Neural cell (in vitro differentiated cells): ENCODE data around the gene ZNF260. TPM values are rescaled to one million over a fixed set of nuclear protein-coding genes. Genes with fewer than 3 reads are reported as not detected.

ENCODE experiments used
- H2AFZ ChIP-seq: fragments of 200-600, 300-800 bp; sonication (generic), shearing (Covaris generic); 2 replicates; pipeline ENCODE4 v1.6.0; 2014; ENCODE audit warnings: low read depth, mild to moderate bottlenecking, antibody characterized with exemption, low read length, moderate library complexity
- H3F3A ChIP-seq: fragments of 200-600 bp; shearing (Covaris generic); 2 replicates; pipeline ENCODE4 v1.6.1; 2016; ENCODE audit warnings: mild to moderate bottlenecking, moderate library complexity, mixed read lengths, antibody characterized with exemption, low read length; ENCODE audit not compliant: insufficient read depth, poor library complexity, severe bottlenecking
- H3K27ac ChIP-seq: fragments of 200-600, 300-800 bp; sonication (generic), shearing (Covaris generic); 2 replicates; pipeline ENCODE4 v1.5.1; 2014; ENCODE audit warnings: mild to moderate bottlenecking, low read length, moderate library complexity
- H3K27me3 ChIP-seq: fragments of 300-800, 200-600 bp; sonication (generic), shearing (Covaris generic); 2 replicates; pipeline ENCODE4 v1.6.0; 2014; ENCODE audit warnings: mild to moderate bottlenecking, low read depth, low read length, moderate library complexity; ENCODE audit not compliant: insufficient read depth
- H3K36me3 ChIP-seq: fragments of 300-800, 200-600 bp; sonication (generic), shearing (Covaris generic); 2 replicates; pipeline ENCODE4 v1.5.1; 2014; ENCODE audit warnings: mild to moderate bottlenecking, antibody characterized with exemption, low read length, moderate library complexity; ENCODE audit not compliant: insufficient read depth
- H3K4me2 ChIP-seq: fragments of 300-800, 200-600 bp; sonication (generic), shearing (Covaris generic); 2 replicates; pipeline ENCODE4 v1.6.0; 2014; ENCODE audit warnings: mild to moderate bottlenecking, low read length
- H3K4me3 ChIP-seq: fragments of 300-800, 200-600 bp; sonication (generic), shearing (Covaris generic); 2 replicates; pipeline ENCODE4 v1.5.1; 2014; ENCODE audit warnings: mild to moderate bottlenecking, low read length, moderate library complexity
- H3K79me2 ChIP-seq: fragments of 200-600 bp; shearing (Covaris generic); replicated peaks from 2 replicates; pipeline ENCODE4 v1.6.0; 2014; ENCODE audit warnings: mild to moderate bottlenecking, low read length, moderate library complexity; ENCODE audit not compliant: insufficient read depth
- H3K9ac ChIP-seq: fragments of 300-800, 200-600 bp; sonication (generic), shearing (Covaris generic); 2 replicates; pipeline ENCODE4 v1.6.1; 2016; ENCODE audit warnings: mild to moderate bottlenecking, low read length, mixed read lengths
- H3K9me2 ChIP-seq: fragments of 200-600 bp; shearing (Covaris generic); 2 replicates; pipeline ENCODE4 v1.6.1; 2016; ENCODE audit warnings: mild to moderate bottlenecking, low read length, mixed read lengths; ENCODE audit not compliant: insufficient read depth
- H3K9me3 ChIP-seq: fragments of 200-600, 300-800 bp; sonication (generic), shearing (Covaris generic); 2 replicates; pipeline ENCODE4 v1.6.1; 2016; ENCODE audit warnings: mild to moderate bottlenecking, mixed run types, low read length, moderate library complexity, mixed read lengths
- H4K20me1 ChIP-seq: fragments of 200-600 bp; shearing (Covaris generic); 2 replicates; pipeline ENCODE4 v1.6.1; 2016; ENCODE audit warnings: mild to moderate bottlenecking, mixed run types; ENCODE audit not compliant: insufficient read depth
- EP300 ChIP-seq: fragments of 450-650 bp; conservative IDR thresholded peaks from 2 replicates; pipeline ENCODE4 v1.6.1; 2014; ENCODE audit warnings: antibody characterized with exemption, mild to moderate bottlenecking, moderate library complexity; ENCODE audit not compliant: poor library complexity, severe bottlenecking
- EZH2 ChIP-seq: fragments of 200-600, 300-800 bp; shearing (Covaris generic), sonication (generic); IDR thresholded peaks from 2 replicates; pipeline ENCODE4 v1.6.1; 2014; ENCODE audit warnings: antibody characterized with exemption, low read length, borderline replicate concordance, mild to moderate bottlenecking; ENCODE audit not compliant: insufficient read depth, poor library complexity, severe bottlenecking
- MXI1 ChIP-seq: fragments of 450-650 bp; conservative IDR thresholded peaks from 2 replicates; pipeline ENCODE4 v1.6.1; 2014; ENCODE audit warnings: antibody characterized with exemption, mild to moderate bottlenecking; ENCODE audit not compliant: poor library complexity, severe bottlenecking
- POLR2AphosphoS5 ChIP-seq: IDR thresholded peaks from 2 replicates; pipeline ENCODE4 v1.6.1; 2012
- RAD21 ChIP-seq: fragments of 450-650 bp; conservative IDR thresholded peaks from 2 replicates; pipeline ENCODE4 v1.6.1; 2014; ENCODE audit warnings: antibody characterized with exemption, mild to moderate bottlenecking, moderate library complexity
- SMC3 ChIP-seq: fragments of 450-650 bp; conservative IDR thresholded peaks from 2 replicates; pipeline ENCODE4 v1.6.1; 2014; ENCODE audit warnings: antibody characterized with exemption, mild to moderate bottlenecking, moderate library complexity; ENCODE audit not compliant: poor library complexity
- TAF1 ChIP-seq: IDR thresholded peaks from 2 replicates; pipeline ENCODE4 v1.6.1; 2012; ENCODE audit warnings: low read depth
- polyA plus RNA-seq: library from polyadenylated mRNA; depleted of rRNA; stranded (reverse); fragments of >200 nt; gene quantifications from 2 replicates; pipeline ENCODE4 v1.2.3, GENCODE V29; 2014
- TF ChIP-seq, protein P1 (sequence below): IDR thresholded peaks from 2 replicates; pipeline ENCODE4 v1.6.1; 2012; ENCODE audit warnings: borderline replicate concordance
- TF ChIP-seq, protein P2 (sequence below): fragments of 450-650 bp; IDR thresholded peaks from 2 replicates; pipeline ENCODE4 v1.5.1; 2014; ENCODE audit warnings: antibody characterized with exemption, mild to moderate bottlenecking, moderate library complexity; ENCODE audit not compliant: poor library complexity, severe bottlenecking

ZNF260 gene
- polyA plus RNA-seq, 1 donor from 2014 or later, result 23.2 TPM

DNA sequence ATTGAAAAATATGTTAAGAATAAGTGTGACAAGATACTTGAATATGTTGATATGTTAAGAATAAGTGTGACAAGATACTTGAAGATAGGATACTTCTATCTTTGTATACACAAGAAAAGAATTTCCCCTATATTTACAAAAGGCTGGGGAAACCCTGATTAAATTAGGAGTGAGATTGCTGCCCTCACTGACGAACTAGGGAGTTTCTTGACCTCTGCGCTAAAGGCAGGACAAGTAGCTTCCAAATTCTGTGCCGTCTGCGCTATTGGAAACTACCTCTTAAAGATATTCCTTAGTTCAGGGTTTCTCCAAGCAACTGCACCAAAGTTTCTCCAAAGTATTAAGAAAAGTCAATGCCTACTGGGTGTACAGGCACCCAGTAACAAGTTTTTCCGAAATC lies 730 bp downstream of the ZNF260 start:
- peak overlapping the region; percentile 96 for H2AFZ ChIP-seq

DNA sequence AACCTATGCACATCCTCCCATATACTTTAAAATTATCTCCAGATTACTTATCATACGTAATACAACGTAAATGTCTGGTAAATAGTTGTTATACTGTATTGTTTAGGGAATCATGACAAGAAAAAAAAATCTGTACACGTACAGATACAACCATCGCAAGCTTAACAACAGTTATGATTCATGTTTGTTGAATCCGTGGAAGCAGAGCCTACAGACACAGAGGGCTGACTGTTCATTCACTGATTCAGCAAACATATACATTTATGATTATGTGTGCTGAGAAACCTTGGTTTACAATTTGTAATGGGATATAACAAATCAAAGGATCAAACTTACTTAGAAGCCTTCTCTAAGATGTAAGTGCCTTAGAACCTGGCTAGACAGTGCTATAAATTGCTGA lies 1.5 kb downstream of the ZNF260 start:
- Histone ChIP-seq H3K36me3 (peaks cover 12% of the 10 kb centered on the region), H3K9me2 (no peaks in the 10 kb centered on the region), H3K27me3 (no peaks in the 10 kb centered on the region), H3K9me3 (peaks cover 3% of the 10 kb centered on the region), H3K4me2 (peak overlapping the region; percentile 70), H3K4me3 (peak overlapping the region; percentile 74), H3K27ac (no peak overlapping the region), H3K79me2 (peaks cover 62% of the 10 kb centered on the region), H4K20me1 (no peaks in the 10 kb centered on the region), H3F3A (no peaks in the 10 kb centered on the region), H2AFZ (no peak overlapping the region), H3K9ac (no peak overlapping the region)
- TF ChIP-seq TAF1, result no peak
- TF ChIP-seq, protein P1, sequence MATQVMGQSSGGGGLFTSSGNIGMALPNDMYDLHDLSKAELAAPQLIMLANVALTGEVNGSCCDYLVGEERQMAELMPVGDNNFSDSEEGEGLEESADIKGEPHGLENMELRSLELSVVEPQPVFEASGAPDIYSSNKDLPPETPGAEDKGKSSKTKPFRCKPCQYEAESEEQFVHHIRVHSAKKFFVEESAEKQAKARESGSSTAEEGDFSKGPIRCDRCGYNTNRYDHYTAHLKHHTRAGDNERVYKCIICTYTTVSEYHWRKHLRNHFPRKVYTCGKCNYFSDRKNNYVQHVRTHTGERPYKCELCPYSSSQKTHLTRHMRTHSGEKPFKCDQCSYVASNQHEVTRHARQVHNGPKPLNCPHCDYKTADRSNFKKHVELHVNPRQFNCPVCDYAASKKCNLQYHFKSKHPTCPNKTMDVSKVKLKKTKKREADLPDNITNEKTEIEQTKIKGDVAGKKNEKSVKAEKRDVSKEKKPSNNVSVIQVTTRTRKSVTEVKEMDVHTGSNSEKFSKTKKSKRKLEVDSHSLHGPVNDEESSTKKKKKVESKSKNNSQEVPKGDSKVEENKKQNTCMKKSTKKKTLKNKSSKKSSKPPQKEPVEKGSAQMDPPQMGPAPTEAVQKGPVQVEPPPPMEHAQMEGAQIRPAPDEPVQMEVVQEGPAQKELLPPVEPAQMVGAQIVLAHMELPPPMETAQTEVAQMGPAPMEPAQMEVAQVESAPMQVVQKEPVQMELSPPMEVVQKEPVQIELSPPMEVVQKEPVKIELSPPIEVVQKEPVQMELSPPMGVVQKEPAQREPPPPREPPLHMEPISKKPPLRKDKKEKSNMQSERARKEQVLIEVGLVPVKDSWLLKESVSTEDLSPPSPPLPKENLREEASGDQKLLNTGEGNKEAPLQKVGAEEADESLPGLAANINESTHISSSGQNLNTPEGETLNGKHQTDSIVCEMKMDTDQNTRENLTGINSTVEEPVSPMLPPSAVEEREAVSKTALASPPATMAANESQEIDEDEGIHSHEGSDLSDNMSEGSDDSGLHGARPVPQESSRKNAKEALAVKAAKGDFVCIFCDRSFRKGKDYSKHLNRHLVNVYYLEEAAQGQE, result no peak
- TF ChIP-seq POLR2AphosphoS5, result no peak
- no peak for TF ChIP-seq MXI1
- TF ChIP-seq, protein P2, sequence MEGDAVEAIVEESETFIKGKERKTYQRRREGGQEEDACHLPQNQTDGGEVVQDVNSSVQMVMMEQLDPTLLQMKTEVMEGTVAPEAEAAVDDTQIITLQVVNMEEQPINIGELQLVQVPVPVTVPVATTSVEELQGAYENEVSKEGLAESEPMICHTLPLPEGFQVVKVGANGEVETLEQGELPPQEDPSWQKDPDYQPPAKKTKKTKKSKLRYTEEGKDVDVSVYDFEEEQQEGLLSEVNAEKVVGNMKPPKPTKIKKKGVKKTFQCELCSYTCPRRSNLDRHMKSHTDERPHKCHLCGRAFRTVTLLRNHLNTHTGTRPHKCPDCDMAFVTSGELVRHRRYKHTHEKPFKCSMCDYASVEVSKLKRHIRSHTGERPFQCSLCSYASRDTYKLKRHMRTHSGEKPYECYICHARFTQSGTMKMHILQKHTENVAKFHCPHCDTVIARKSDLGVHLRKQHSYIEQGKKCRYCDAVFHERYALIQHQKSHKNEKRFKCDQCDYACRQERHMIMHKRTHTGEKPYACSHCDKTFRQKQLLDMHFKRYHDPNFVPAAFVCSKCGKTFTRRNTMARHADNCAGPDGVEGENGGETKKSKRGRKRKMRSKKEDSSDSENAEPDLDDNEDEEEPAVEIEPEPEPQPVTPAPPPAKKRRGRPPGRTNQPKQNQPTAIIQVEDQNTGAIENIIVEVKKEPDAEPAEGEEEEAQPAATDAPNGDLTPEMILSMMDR, result no peak
- TF ChIP-seq EZH2, result no peak
- TF ChIP-seq RAD21, result no peak
- no peak for TF ChIP-seq SMC3
- no peak for TF ChIP-seq EP300

More for the DNA sequence above, 730 bp downstream of the ZNF260 start:
- Histone ChIP-seq H3K9ac (peak overlapping the region; percentile 93), H3K9me2 (no peaks in the 10 kb centered on the region), H3K79me2 (peaks cover 62% of the 10 kb centered on the region), H3K27ac (peak overlapping the region; percentile 94), H3K27me3 (no peaks in the 10 kb centered on the region), H3K4me3 (peak overlapping the region; percentile 74), H3K4me2 (peak overlapping the region; percentile 70), H3K9me3 (peaks cover 3% of the 10 kb centered on the region), H3F3A (no peaks in the 10 kb centered on the region), H3K36me3 (peaks cover 12% of the 10 kb centered on the region), H4K20me1 (no peaks in the 10 kb centered on the region)
- TF ChIP-seq, protein P2, result no peak
- no peak for TF ChIP-seq EZH2
- no peak for TF ChIP-seq SMC3
- TF ChIP-seq RAD21, result no peak
- no peak for TF ChIP-seq POLR2AphosphoS5
- TF ChIP-seq EP300, result no peak
- TF ChIP-seq TAF1, result no peak
- no peak for TF ChIP-seq MXI1
- TF ChIP-seq, protein P1, result no peak
